ENCODE data around the gene RPUSD2.

RPUSD2 gene, protein sequence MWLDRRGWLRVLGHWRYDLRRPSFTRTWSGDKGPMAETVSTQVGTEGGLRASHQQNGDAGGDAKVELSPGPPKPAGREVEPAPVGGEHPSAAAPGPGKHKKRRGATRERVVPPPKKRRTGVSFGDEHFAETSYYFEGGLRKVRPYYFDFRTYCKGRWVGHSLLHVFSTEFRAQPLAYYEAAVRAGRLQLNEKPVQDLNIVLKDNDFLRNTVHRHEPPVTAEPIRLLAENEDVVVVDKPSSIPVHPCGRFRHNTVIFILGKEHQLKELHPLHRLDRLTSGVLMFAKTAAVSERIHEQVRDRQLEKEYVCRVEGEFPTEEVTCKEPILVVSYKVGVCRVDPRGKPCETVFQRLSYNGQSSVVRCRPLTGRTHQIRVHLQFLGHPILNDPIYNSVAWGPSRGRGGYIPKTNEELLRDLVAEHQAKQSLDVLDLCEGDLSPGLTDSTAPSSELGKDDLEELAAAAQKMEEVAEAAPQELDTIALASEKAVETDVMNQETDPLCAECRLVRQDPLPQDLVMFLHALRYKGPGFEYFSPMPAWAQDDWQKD

GRCh38 chr15:40569129-40569953 lies at the start of gene RPUSD2:
Gene RPUSD2 (plus strand): TSS chr15:40569299. CDS start chr15:40569338, 39 bp downstream.
- peak; percentile 92 for DNase-seq

- no peak for DNase-seq
These were observed 45.5 kb upstream of the RPUSD2 start for GRCh38 chr15:40523611-40524010.

GRCh38 chr15:40525855-40526254 lies 43.2 kb upstream of the RPUSD2 start:
- no peak for DNase-seq

DNA sequence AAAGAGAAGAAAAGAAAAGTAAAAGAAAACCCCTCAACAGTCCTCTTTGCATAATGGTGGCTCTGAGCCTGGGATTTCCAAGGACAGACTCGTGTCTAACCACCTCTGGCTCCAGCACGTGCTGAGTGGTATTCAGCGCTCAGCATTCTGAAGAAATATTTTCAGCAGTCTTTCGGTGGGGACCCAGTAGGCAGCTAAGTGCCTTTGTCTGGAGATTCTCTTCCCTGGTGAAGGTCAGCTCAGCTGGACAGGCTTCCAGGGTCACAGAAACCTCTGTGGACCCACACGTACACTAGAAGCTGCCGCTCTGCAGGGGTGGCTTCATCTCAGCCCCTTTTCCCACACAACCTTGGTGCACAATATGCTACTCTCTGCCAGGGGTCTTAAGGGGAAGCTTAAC lies 40.3 kb upstream of the RPUSD2 start:
- no peak for DNase-seq

- no peak for DNase-seq
These were observed 35.2 kb upstream of the RPUSD2 start for GRCh38 chr15:40533763-40534364.

- DNase-seq: no peak
These were observed 34.7 kb upstream of the RPUSD2 start for GRCh38 chr15:40534371-40534770.

DNA sequence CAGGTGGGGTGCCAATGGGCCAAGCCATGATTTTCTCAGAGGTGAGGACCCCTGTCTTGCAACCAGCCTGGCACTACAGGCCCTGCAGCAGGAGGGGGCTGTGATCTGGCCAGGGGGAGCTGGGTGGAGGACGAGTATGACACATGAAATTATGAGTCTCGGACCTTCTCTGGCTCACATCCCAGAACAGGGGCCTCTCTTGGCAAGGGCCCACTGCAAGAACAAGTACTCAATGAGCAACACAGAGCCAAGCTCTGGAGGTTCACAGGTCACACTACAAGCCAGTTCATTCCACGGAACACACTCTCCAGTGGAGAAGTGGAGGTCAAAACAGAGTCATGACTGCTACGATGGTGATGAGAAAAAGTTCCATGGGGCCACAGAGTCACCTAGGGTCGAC lies 32.6 kb upstream of the RPUSD2 start:
- no peak for DNase-seq

GRCh38 chr15:40538976-40539375 lies 30.1 kb upstream of the RPUSD2 start:
- no peak for DNase-seq

DNA sequence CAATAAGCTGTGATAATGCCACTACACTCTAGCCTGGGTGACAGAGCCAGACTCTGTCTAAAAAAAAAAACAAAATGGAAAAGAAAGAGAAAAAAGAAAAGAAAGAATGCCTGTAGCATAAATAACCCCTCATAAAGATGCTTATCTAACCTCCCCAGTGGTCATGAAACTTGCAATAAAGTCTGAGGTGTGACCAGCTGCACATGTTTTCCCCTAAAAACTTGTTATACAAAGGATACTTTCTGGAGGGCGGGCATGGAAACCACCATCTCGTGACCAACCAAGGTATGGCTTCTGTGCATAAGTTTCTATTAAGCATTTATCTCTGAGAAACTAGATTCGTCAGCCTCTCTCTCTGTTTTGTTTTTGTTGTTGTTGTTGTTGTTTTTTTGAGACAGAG lies 26.0 kb upstream of the RPUSD2 start:
- no peak for DNase-seq

- DNase-seq: no peak
These were observed 25.3 kb upstream of the RPUSD2 start for GRCh38 chr15:40543631-40544294.

DNA sequence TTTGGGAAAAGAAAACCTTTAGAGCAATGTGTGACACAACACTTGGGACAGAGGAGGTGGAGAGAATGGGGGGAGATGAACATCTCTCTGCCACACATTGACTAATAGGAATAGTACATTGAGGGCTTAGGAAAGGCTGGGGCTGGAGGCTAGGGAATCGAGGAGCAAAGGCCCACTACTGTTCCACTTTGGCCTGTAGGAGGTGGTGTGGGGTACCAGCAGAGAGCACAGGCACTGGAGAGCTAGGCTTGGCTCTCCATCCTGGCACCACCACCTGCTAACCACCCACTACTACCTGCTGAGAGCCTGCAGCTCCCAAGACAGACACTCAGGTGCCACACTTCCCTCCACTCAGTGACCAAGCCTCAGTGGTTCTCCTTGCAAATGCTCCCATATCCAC lies 23.6 kb upstream of the RPUSD2 start:
- no peak for DNase-seq

GRCh38 chr15:40548610-40549009 lies 20.5 kb upstream of the RPUSD2 start:
- DNase-seq: no peak

- DNase-seq: no peak
These were observed 19.2 kb upstream of the RPUSD2 start for GRCh38 chr15:40549894-40550293.

DNA sequence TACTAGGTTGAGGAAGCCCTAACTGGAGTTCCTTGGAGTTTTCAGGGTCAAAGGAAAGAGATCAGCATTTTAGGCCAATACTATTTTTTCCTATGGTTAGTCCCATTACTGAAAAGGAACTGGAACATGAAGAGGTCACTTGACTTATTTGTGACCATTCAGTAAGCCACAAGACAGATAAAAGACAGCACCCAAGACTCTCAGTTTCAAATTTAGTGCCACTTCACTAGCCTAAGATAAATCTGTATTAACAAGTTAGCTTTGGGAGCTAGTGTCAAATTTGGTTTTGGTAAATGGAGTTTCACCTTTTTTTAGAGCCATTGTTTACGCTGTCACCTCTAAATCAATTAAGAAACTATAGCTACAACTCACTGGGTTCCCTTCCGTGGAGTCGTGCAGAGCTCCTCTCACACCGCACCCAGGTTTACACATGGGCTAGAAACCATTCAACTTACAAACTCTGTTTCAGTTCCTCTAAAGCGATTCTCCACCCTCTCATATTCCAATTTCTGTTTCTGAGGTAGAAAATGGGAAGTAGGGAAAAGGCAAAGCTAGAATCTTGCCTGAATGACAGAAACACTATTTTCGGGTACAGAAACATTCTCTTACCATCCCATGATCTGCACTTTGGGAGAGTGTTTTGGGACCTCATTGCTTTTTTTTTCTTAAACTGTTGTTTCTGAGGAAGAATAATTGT lies 18.6 kb upstream of the RPUSD2 start:
- DNase-seq: no peak

- DNase-seq: no peak
These were observed 15.0 kb upstream of the RPUSD2 start for GRCh38 chr15:40554161-40554525.

DNA sequence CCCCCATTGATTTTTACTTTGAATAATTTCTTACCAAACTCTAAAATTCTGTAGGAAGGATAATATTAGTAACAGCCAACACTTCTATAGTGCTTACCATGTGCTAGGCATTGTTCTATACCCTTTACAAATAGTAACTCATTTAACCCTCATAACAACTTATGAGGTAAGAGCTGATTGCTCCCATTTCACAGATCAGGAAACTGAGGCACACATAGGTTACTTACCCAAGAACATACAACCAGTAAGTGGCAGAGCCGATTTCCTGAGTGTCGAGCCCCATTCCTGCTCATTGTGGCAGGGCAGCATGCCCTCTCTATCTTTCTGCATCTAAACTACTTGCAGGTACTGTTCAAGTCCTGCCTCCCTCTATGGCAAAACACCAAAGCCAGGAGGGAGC lies 13.2 kb upstream of the RPUSD2 start:
- DNase-seq: no peak

DNA sequence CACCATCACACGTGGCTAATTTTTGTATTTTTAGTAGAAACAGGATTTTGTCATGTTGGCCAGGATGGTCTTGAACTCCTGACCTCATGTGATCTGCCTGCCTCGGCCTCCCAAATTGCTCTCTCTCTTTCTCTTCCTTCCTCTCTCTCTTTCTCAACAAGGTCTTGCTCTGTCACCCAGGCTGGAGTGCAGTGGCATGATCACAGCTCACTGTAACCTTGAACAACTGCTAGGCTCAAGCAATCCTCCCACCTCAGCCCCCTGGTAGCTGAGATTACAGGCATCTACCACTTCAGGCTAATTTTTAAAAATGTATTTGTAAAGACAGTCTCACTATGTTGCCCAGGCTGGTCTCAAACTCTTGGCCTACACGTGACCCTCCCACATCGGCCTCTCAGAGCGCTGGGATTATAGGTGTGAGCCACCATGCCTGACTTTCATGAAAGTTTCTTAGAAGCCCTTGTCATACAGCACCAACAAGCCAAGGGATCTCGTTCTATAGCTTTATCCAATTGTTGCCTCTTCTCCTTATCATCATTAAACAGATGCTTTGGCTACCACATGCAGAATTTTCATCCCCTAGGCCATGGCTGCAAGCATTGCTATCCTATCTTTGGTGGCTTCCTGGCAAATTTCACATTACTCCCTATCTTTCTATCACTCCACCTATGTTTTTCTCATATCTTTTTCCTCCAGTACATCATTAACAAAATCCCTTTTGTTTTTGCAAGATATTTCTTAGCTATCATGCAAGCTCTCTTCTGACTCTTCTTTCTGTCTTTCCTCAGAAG lies 10.0 kb upstream of the RPUSD2 start:
- no peak for DNase-seq

- DNase-seq: no peak
These were observed 6.4 kb upstream of the RPUSD2 start for GRCh38 chr15:40562691-40563090.

DNA sequence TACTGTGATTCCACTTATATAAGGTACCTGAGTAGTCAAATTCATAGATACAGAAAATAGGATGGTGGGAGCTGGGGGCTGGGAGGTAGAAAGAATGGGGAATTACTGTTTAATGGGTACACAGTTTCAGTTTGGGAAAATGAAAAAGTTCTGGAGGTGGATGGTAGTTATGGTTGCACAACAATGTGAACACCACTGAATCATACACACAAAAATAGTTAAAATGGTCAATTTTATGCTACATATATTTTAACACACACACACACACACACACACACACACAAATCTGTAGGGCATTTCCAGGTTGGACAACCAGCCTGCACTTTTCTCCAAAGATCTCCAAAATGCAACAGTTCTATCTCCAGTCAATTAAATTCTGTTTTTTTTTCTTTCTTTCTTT lies 5.7 kb upstream of the RPUSD2 start:
- no peak for DNase-seq

GRCh38 chr15:40564591-40565332 lies 4.3 kb upstream of the RPUSD2 start, which contains the start of gene CCDC32:
Gene CCDC32 (minus strand): TSS chr15:40565042. CDS start chr15:40563015, 2,027 bp downstream.
- peak; percentile 97 for DNase-seq

All from NCI-H2171 (cell line).